A549 (cell line): ENCODE results near the gene CORO2B. TPM values are rescaled to one million over a fixed set of nuclear protein-coding genes. Genes with fewer than 3 reads are reported as not detected.

ENCODE experiments used
- ATAC-seq, 2 experiments: fragments of 200-7000 bp in 1 of 2; fragments of >200 bp in 1 of 2; cut with Nextera tagmentation in 1 of 2; cut with Tn5 transposase in 1 of 2; 3 replicates each; pipeline versions ENCODE4 v1.8.0 to v1.9.1; 2018 to 2020; ENCODE audit warnings: mild to moderate bottlenecking in 1 of 2, moderate library complexity in 1 of 2
- CTCF ChIA-PET: fragments of 300-600 bp; sonication (Branson Sonifier 250); formaldehyde crosslinking; extraction: SDS; loops from one replicate; lab custom pipeline; 2021; ENCODE audit warnings: antibody characterized with exemption, inconsistent platforms; lab: Yijun Ruan, JAX
- POLR2A ChIA-PET: fragments of 350-600 bp; formaldehyde crosslinking; extraction: SDS; loops from one replicate; lab custom pipeline; 2021; ENCODE audit warnings: antibody characterized with exemption, inconsistent platforms; lab: Yijun Ruan, JAX
- DNase-seq, 2 experiments: peaks; one replicate each; pipeline versions ENCODE4 v3.0.0 to v3.0.0-alpha.2; 2011 to 2016; ENCODE audit warnings: low read depth in 1 of 2, low spot score in 1 of 2
- FAIRE-seq: peaks from 2 replicates; lab custom pipeline; 2011; peaks lifted over from hg19 to GRCh38; lab: Jason Lieb, UNC
- H3K27ac ChIP-seq, 2 experiments: fragments of >200 bp; sonication (Bioruptor Twin); formaldehyde crosslinking; 3 replicates each; pipeline ENCODE4 v1.5.1; 2016 to 2017
- H3K4me1 ChIP-seq: fragments of >200 bp; sonication (Bioruptor Twin); formaldehyde crosslinking; 3 replicates; pipeline ENCODE4 v1.6.1; 2016
- H3K4me2 ChIP-seq: fragments of >200 bp; sonication (Bioruptor Twin); formaldehyde crosslinking; 3 replicates; pipeline ENCODE4 v1.6.1; 2016
- H3K4me3 ChIP-seq: fragments of >200 bp; sonication (Bioruptor Twin); formaldehyde crosslinking; 3 replicates; pipeline ENCODE4 v1.5.1; 2016
- H3K9me3 ChIP-seq: fragments of >200 bp; sonication (Bioruptor Twin); formaldehyde crosslinking; 3 replicates; pipeline ENCODE4 v1.6.1; 2016
- CEBPB ChIP-seq, 2 experiments: fragments of >200 bp in 1 of 2; sonication (Bioruptor Twin) in 1 of 2; formaldehyde crosslinking in 1 of 2; IDR thresholded peaks; 2 replicates each; pipeline ENCODE4 v1.6.1; 2012 to 2016
- EHF ChIP-seq: fragments of 250-450 bp; sonication (Bioruptor Pico); IDR thresholded peaks from 2 replicates; pipeline ENCODE4 v1.5.0; 2020; ENCODE audit warnings: mild to moderate bottlenecking
- FOSL2 ChIP-seq, 2 experiments: fragments of 450-650 bp in 1 of 2; fragments of >200 bp in 1 of 2; sonication (Bioruptor Twin) in 1 of 2; formaldehyde crosslinking; IDR thresholded peaks; 2 replicates each; pipeline versions ENCODE4 v1.5.0 to v1.6.1; 2016 to 2020; ENCODE audit warnings: mild to moderate bottlenecking in 1 of 2, moderate library complexity in 1 of 2
- GATA3 ChIP-seq: IDR thresholded peaks from 2 replicates; pipeline ENCODE4 v1.6.1; 2012; ENCODE audit warnings: borderline replicate concordance
- HDAC2 ChIP-seq: fragments of 200-600 bp; sonication (generic); IDR thresholded peaks from 2 replicates; pipeline ENCODE4 v1.6.1; 2016
- JUN ChIP-seq, 2 experiments: fragments of >200 bp; sonication (Bioruptor Twin); formaldehyde crosslinking; IDR thresholded peaks; 2 replicates in 1 of 2; 3 replicates in 1 of 2; pipeline ENCODE4 v1.6.1; 2016 to 2017
- KDM1A ChIP-seq: fragments of 200-600 bp; sonication (generic); IDR thresholded peaks from 2 replicates; pipeline ENCODE4 v1.6.1; 2016; ENCODE audit warnings: low read depth, mild to moderate bottlenecking
- MAFK ChIP-seq: fragments of 450-650 bp; IDR thresholded peaks from 2 replicates; pipeline ENCODE4 v1.6.1; 2014; ENCODE audit not compliant: partially characterized antibody
- NR3C1 ChIP-seq: fragments of >200 bp; sonication (Bioruptor Twin); formaldehyde crosslinking; IDR thresholded peaks from 3 replicates; pipeline ENCODE4 v1.6.1; 2017
- PHF8 ChIP-seq: fragments of 200-600 bp; sonication (generic); IDR thresholded peaks from 2 replicates; pipeline ENCODE4 v1.6.1; 2016; ENCODE audit warnings: low read depth, mild to moderate bottlenecking, antibody characterized with exemption, moderate library complexity, borderline replicate concordance
- POLR2A ChIP-seq: IDR thresholded peaks from 2 replicates; pipeline ENCODE4 v1.6.1; 2012; ENCODE audit warnings: mild to moderate bottlenecking, low read length
- POLR2AphosphoS2 ChIP-seq: conservative IDR thresholded peaks from 2 replicates; pipeline ENCODE4 v1.6.1; 2012; ENCODE audit warnings: low read length, improper control_type of control experiment, inconsistent platforms
- RAD21 ChIP-seq, 2 experiments: fragments of >200 bp in 1 of 2; sonication (Bioruptor Twin) in 1 of 2; formaldehyde crosslinking in 1 of 2; IDR thresholded peaks in 1 of 2; conservative IDR thresholded peaks in 1 of 2; 2 replicates in 1 of 2; 3 replicates in 1 of 2; pipeline ENCODE4 v1.6.1; 2012 to 2018; ENCODE audit warnings: inconsistent platforms in 1 of 2
- SREBF2 ChIP-seq: fragments of 450-650 bp; IDR thresholded peaks from 2 replicates; pipeline ENCODE4 v1.6.1; 2014; ENCODE audit warnings: mild to moderate bottlenecking, moderate library complexity
- ZC3H11A ChIP-seq: fragments of 450-650 bp; IDR thresholded peaks from 2 replicates; pipeline ENCODE4 v1.6.1; 2014; ENCODE audit warnings: antibody characterized with exemption, mild to moderate bottlenecking
- ZFP36 ChIP-seq: fragments of 450-650 bp; IDR thresholded peaks from 2 replicates; pipeline ENCODE4 v1.6.1; 2014; ENCODE audit warnings: borderline replicate concordance; ENCODE audit not compliant: partially characterized antibody
- ZSCAN20 ChIP-seq: fragments of 250-450 bp; sonication (Bioruptor Pico); IDR thresholded peaks from 2 replicates; pipeline ENCODE4 v1.8.0; 2022; ENCODE audit warnings: mild to moderate bottlenecking, moderate library complexity
- WGBS: methylation state at CpG from one replicate; pipeline ENCODE4 v1.1.6; 2017; ENCODE audit errors: missing lambda C conversion rate; 5-methylcytosine and 5-hydroxymethylcytosine counted together
- polyA plus RNA-seq, 4 experiments: library from polyadenylated mRNA; depleted of rRNA in 3 of 4; stranded (reverse); fragments of >200 nt; fragmentation: RNase III in 1 of 4; extraction: RNeasy Plus Mini Kit Qiagen cat#74134 plus additional on column Dnase treatment in 1 of 4; gene quantifications; 2 replicates in 3 of 4; 3 replicates in 1 of 4; pipeline ENCODE4 v1.2.3, GENCODE V29; 2011 to 2017
- TF ChIP-seq, protein P1 (sequence below): fragments of 450-650 bp; IDR thresholded peaks from 2 replicates; pipeline ENCODE4 v1.6.1; 2014; ENCODE audit warnings: antibody characterized with exemption
- TF ChIP-seq, protein P2 (sequence below): fragments of 250-450 bp; sonication (Bioruptor Pico); IDR thresholded peaks from 2 replicates; pipeline ENCODE4 v1.5.0; 2020; ENCODE audit warnings: low read depth, mild to moderate bottlenecking, moderate library complexity
- TF ChIP-seq, protein P3 (sequence below): IDR thresholded peaks from 2 replicates; pipeline ENCODE4 v1.6.1; 2012
- TF ChIP-seq, protein P4 (sequence below): fragments of >200 bp; sonication (Bioruptor Twin); formaldehyde crosslinking; IDR thresholded peaks from 3 replicates; pipeline ENCODE4 v1.5.1; 2016

Gene CORO2B
- polyA plus RNA-seq, 2 of the 4 experiments (the other 2 are of a cell fraction): 2.0 to 2.3 TPM

DNA sequence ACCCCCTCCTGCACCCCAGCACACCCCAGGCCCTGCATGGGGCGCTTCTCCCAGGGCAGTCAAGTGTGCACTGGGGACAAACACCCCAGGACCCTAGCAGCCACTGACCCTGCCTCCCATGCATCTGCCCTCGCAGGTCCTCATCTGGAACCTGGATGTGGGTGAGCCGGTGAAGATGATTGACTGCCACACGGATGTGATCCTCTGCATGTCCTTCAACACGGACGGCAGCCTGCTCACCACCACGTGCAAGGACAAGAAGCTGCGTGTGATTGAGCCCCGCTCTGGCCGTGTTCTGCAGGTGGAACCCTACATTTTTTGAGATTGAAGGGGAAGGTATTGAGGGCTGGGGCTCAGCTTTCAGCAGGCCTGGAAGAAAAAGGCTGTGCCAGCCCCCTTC lies 132.6 kb downstream of the CORO2B start:
- Histone ChIP-seq H3K4me2 (no peak overlapping the region), H3K4me1 (no peaks in the 10 kb centered on the region)
- FAIRE-seq (no peak), DNase-seq (no peak)
- WGBS: 77% methylated on average over 10 of the region's 10 CpGs
- CTCF ChIA-PET: interaction anchor here (1.8 to 3.0 kb wide), 2 partner anchors 37 to 161 kb away, joined by 7 to 16 read pairs; no protein-coding TSS in a partner anchor
- POLR2A ChIA-PET: no interaction called here
- TF ChIP-seq HDAC2: no peak
- TF ChIP-seq JUN (IDR thresholded peaks at IDR 0.05): no peak
- TF ChIP-seq POLR2AphosphoS2: no peak
- TF ChIP-seq POLR2A: no peak
- TF ChIP-seq, protein P1, sequence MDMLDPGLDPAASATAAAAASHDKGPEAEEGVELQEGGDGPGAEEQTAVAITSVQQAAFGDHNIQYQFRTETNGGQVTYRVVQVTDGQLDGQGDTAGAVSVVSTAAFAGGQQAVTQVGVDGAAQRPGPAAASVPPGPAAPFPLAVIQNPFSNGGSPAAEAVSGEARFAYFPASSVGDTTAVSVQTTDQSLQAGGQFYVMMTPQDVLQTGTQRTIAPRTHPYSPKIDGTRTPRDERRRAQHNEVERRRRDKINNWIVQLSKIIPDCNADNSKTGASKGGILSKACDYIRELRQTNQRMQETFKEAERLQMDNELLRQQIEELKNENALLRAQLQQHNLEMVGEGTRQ: no peak
- no peak for TF ChIP-seq SREBF2
- TF ChIP-seq, protein P2, sequence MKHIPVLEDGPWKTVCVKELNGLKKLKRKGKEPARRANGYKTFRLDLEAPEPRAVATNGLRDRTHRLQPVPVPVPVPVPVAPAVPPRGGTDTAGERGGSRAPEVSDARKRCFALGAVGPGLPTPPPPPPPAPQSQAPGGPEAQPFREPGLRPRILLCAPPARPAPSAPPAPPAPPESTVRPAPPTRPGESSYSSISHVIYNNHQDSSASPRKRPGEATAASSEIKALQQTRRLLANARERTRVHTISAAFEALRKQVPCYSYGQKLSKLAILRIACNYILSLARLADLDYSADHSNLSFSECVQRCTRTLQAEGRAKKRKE (CRISPR knock-in tag): no peak
- TF ChIP-seq NR3C1: no peak
- no peak for TF ChIP-seq ZSCAN20 (CRISPR knock-in tag)
- no peak for TF ChIP-seq PHF8
- TF ChIP-seq FOSL2 (IDR thresholded peaks at IDR 0.05): no peak
- TF ChIP-seq FOSL2 (CRISPR knock-in tag; IDR thresholded peaks at IDR 0.05): no peak
- TF ChIP-seq, protein P3, sequence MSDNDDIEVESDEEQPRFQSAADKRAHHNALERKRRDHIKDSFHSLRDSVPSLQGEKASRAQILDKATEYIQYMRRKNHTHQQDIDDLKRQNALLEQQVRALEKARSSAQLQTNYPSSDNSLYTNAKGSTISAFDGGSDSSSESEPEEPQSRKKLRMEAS: no peak
- TF ChIP-seq CEBPB (IDR thresholded peaks at IDR 0.05): no peak
- TF ChIP-seq, all 56 proteins: peak for 0
- Histone ChIP-seq H3K9me3 (no peaks in the 10 kb centered on the region), H3K27ac (no peak overlapping the region), H3K4me3 (no peak overlapping the region)
- ATAC-seq: no peak

DNA sequence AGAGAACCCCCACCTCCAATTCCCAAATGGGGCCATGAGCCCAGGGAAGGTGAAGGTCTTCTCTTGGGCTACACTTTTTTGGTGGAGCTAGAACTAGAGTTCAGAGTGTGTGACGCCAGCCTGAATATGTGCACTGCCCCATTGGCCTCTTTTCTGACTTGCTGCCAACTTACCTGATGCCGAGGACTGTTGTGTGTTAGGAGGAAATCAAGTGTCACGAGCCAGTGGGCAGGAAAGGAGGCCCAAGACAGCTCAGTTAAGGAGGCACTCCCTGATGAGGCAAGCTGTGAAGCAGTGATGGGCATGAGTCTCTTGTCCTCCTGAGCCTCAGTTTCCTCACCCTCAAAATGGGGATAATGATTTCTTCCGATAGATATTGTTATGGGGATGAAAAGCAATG lies 134.1 kb downstream of the CORO2B start:
- FAIRE-seq (no peak), ATAC-seq (no peak)
- ChIA-PET CTCF (interaction anchor here (0.7 to 3.0 kb wide), 9 partner anchors 17 to 460 kb away, joined by 3 to 16 read pairs (median 4); no protein-coding TSS in a partner anchor), POLR2A (no interaction called here)
- 53% methylated on average over 4 of the region's 4 CpGs for WGBS
- no peak overlapping the region for H3K27ac ChIP-seq
- H3K9me3 ChIP-seq: no peaks in the 10 kb centered on the region
- H3K4me1 ChIP-seq: no peaks in the 10 kb centered on the region
- no peak overlapping the region for H3K4me3 ChIP-seq
- TF ChIP-seq GATA3: no peak
- no peak for TF ChIP-seq KDM1A
- no peak for TF ChIP-seq MAFK
- TF ChIP-seq, protein P3: no peak
- no peak for TF ChIP-seq RAD21 (conservative IDR thresholded peaks at IDR 0.05 in 1 of 2, IDR thresholded peaks at IDR 0.05 in 1 of 2)
- TF ChIP-seq CEBPB (IDR thresholded peaks at IDR 0.05): no peak
- no peak for TF ChIP-seq ZFP36
- TF ChIP-seq, protein P4, sequence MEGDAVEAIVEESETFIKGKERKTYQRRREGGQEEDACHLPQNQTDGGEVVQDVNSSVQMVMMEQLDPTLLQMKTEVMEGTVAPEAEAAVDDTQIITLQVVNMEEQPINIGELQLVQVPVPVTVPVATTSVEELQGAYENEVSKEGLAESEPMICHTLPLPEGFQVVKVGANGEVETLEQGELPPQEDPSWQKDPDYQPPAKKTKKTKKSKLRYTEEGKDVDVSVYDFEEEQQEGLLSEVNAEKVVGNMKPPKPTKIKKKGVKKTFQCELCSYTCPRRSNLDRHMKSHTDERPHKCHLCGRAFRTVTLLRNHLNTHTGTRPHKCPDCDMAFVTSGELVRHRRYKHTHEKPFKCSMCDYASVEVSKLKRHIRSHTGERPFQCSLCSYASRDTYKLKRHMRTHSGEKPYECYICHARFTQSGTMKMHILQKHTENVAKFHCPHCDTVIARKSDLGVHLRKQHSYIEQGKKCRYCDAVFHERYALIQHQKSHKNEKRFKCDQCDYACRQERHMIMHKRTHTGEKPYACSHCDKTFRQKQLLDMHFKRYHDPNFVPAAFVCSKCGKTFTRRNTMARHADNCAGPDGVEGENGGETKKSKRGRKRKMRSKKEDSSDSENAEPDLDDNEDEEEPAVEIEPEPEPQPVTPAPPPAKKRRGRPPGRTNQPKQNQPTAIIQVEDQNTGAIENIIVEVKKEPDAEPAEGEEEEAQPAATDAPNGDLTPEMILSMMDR: no peak
- TF ChIP-seq, all 56 proteins: peak for 0
- H3K4me2 ChIP-seq: no peak overlapping the region
- no peak for DNase-seq

DNA sequence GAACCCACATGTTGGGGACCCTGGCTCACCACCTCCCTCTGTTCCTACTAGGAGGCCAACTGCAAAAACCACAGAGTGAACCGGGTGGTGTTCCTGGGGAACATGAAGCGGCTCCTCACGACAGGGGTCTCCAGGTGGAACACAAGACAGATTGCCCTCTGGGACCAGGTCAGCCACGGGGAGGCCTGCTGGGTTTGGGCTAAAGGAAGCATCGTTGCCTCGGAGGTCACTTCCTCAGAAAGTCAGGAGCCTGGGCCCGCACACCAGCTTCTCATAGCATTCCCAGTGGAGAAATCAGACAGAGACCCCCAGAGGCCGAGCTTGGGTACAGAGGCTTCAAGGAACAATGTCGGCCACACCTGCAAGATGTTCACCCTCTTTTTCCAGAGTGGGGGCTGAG lies 135.1 kb downstream of the CORO2B start:
- ChIA-PET CTCF (interaction anchor here (0.7 to 3.0 kb wide), 5 partner anchors 9 to 162 kb away, joined by 3 to 16 read pairs (median 8); no protein-coding TSS in a partner anchor), POLR2A (no interaction called here)
- DNase-seq (no peak), FAIRE-seq (no peak), ATAC-seq (no peak)
- no peak for TF ChIP-seq EHF (CRISPR knock-in tag)
- no peak for TF ChIP-seq ZC3H11A
- WGBS: 60% methylated on average over 9 of the region's 9 CpGs
- H3K27ac ChIP-seq: no peak overlapping the region
- no peak overlapping the region for H3K4me3 ChIP-seq
- H3K4me2 ChIP-seq: no peak overlapping the region
- H3K4me1 ChIP-seq: no peaks in the 10 kb centered on the region
- no peaks in the 10 kb centered on the region for H3K9me3 ChIP-seq
